Keratinocyte (primary cell): Measurements from ENCODE around the gene NDUFS2. TPM values are rescaled to one million over a fixed set of nuclear protein-coding genes. Genes with fewer than 3 reads are reported as not detected.

Experiments used
- DNase-seq: peaks from one replicate; pipeline ENCODE4 v3.0.0-alpha.2; 2011; ENCODE audit warnings: low read depth, missing footprints, low spot score
- FAIRE-seq: peaks from 2 replicates; lab custom pipeline; 2011; peaks lifted over from hg19 to GRCh38; lab: Jason Lieb, UNC
- H2AFZ ChIP-seq: 2 replicates; pipeline ENCODE4 v1.6.0; 2012; ENCODE audit warnings: low read length, control low read depth, inconsistent platforms; ENCODE audit not compliant: control insufficient read depth
- H3K27ac ChIP-seq: 2 replicates; pipeline ENCODE4 v1.5.1; 2011; ENCODE audit warnings: low read length; ENCODE audit not compliant: control insufficient read depth, insufficient read depth
- H3K27me3 ChIP-seq: 3 replicates; pipeline ENCODE4 v1.6.0; 2011; ENCODE audit warnings: low read length; ENCODE audit not compliant: control insufficient read depth, insufficient read depth; ENCODE audit errors: extremely low read depth
- H3K36me3 ChIP-seq, 2 experiments: 2 replicates in 1 of 2; 3 replicates in 1 of 2; pipeline ENCODE4 v1.5.1; 2011; ENCODE audit warnings: low read length in 2 of 2, mild to moderate bottlenecking in 1 of 2; ENCODE audit not compliant: control insufficient read depth in 2 of 2, insufficient read depth in 2 of 2; ENCODE audit errors: extremely low read depth in 1 of 2
- H3K4me1 ChIP-seq: 3 replicates; pipeline ENCODE4 v1.5.1; 2011; ENCODE audit warnings: low read length; ENCODE audit not compliant: control insufficient read depth, insufficient read depth; ENCODE audit errors: extremely low read depth
- H3K4me2 ChIP-seq: 3 replicates; pipeline ENCODE4 v1.6.0; 2011; ENCODE audit warnings: low read depth, low read length; ENCODE audit not compliant: control insufficient read depth, insufficient read depth; ENCODE audit errors: extremely low read depth
- H3K4me3 ChIP-seq, 3 experiments: fragments of 200-600 bp in 1 of 3; sonication (generic) in 1 of 3; 2 replicates in 2 of 3; 3 replicates in 1 of 3; pipeline ENCODE4 v1.5.1; 2011 to 2016; ENCODE audit warnings: low read length in 3 of 3, mild to moderate bottlenecking in 3 of 3, control low read depth in 2 of 3, inconsistent platforms in 1 of 3, low read depth in 1 of 3, mixed read lengths in 1 of 3, mixed run types in 1 of 3, moderate library complexity in 1 of 3; ENCODE audit not compliant: control insufficient read depth in 2 of 3, insufficient read depth in 2 of 3; ENCODE audit errors: extremely low read depth in 1 of 3
- H3K79me2 ChIP-seq: 2 replicates; pipeline ENCODE4 v1.6.0; 2012; ENCODE audit warnings: low read length; ENCODE audit not compliant: control insufficient read depth, insufficient read depth
- H3K9ac ChIP-seq: 3 replicates; pipeline ENCODE4 v1.6.0; 2011; ENCODE audit warnings: low read length; ENCODE audit not compliant: control insufficient read depth, insufficient read depth; ENCODE audit errors: extremely low read depth
- H3K9me1 ChIP-seq: 3 replicates; pipeline ENCODE4 v1.6.0; 2011; ENCODE audit warnings: low read length; ENCODE audit not compliant: control insufficient read depth, insufficient read depth; ENCODE audit errors: extremely low read depth
- H3K9me3 ChIP-seq: 2 replicates; pipeline ENCODE4 v1.5.1; 2012; ENCODE audit warnings: low read depth, low read length; ENCODE audit not compliant: control insufficient read depth
- H4K20me1 ChIP-seq: 3 replicates; pipeline ENCODE4 v1.6.0; 2011; ENCODE audit warnings: low read length; ENCODE audit not compliant: control insufficient read depth, insufficient read depth; ENCODE audit errors: extremely low read depth
- CTCF ChIP-seq, 3 experiments: IDR thresholded peaks in 1 of 3; conservative IDR thresholded peaks in 1 of 3; optimal IDR thresholded peaks in 1 of 3; 2 replicates in 2 of 3; 3 replicates in 1 of 3; pipeline versions ENCODE3 to v1.5.1; 2011; ENCODE audit warnings: low read length in 3 of 3, mild to moderate bottlenecking in 3 of 3, moderate library complexity in 2 of 3, control low read depth in 1 of 3, inconsistent platforms in 1 of 3; ENCODE audit not compliant: insufficient read depth in 2 of 3; ENCODE audit errors: extremely low read depth in 1 of 3
- EZH2 ChIP-seq: IDR thresholded peaks from one replicate; pipeline ENCODE4 v1.6.1; 2012; ENCODE audit warnings: inconsistent platforms, mild to moderate bottlenecking, low read length, moderate library complexity
- dilution Hi-C: fragments of 300-500 bp; cut with MboI; formaldehyde crosslinking; loops from one replicate; pipeline ENCODE4 v1.7.0; 2020; ENCODE audit warnings: low sequenced_read_pairs; ENCODE audit not compliant: extremely low pct_ligation_motif_present
- polyA plus RNA-seq, 5 experiments: library from polyadenylated mRNA; depleted of rRNA in 3 of 5; stranded (reverse) in 3 of 5; stranded (forward) in 1 of 5; unstranded in 1 of 5; fragments of >200 nt; gene quantifications; 1 replicate in 1 of 5; 2 replicates in 3 of 5; 3 replicates in 1 of 5; pipeline versions ENCODE4 v1.2.1 to v1.2.3, GENCODE V29; 2011 to 2012; ENCODE audit warnings: missing spikeins in 2 of 5, low read depth in 1 of 5, low replicate concordance in 1 of 5

Gene NDUFS2
- polyA plus RNA-seq, 1 donor (not counting 4 experiments of a cell fraction or from before 2014, with no cell fraction given) = 136 TPM

GRCh38 chr1:161214369-161214768 is 12.2 kb downstream of the NDUFS2 start:
- Histone ChIP-seq H3K27me3 (no peaks in the 10 kb centered on the region), H3K79me2 (no peaks in the 10 kb centered on the region), H2AFZ (no peak overlapping the region), H3K36me3 (peaks cover 23 to 25% of the 10 kb centered on the region in 2 experiments), H3K9me1 (no peaks in the 10 kb centered on the region), H3K9me3 (no peaks in the 10 kb centered on the region), H3K27ac (no peak overlapping the region), H4K20me1 (no peaks in the 10 kb centered on the region), H3K9ac (no peak overlapping the region), H3K4me2 (no peak overlapping the region), H3K4me1 (no peaks in the 10 kb centered on the region), H3K4me3 (no peak overlapping the region)
- DNase-seq (no peak), FAIRE-seq (no peak)
- TF ChIP-seq EZH2 = no peak
- TF ChIP-seq CTCF (optimal IDR thresholded peaks at IDR 0.05 in 1 of 3, IDR thresholded peaks at IDR 0.05 in 1 of 3, conservative IDR thresholded peaks at IDR 0.05 in 1 of 3; ENCODE audit: extremely low read depth in 1 of 3, insufficient read depth in 2 of 3, low read length in 3 of 3) = no peak
- dilution Hi-C loops = no loop called here

GRCh38 chr1:161215076-161215475 is 12.9 kb downstream of the NDUFS2 start, which contains the start of gene FCER1G:
TSS of gene FCER1G (plus strand) at chr1:161215295. CDS start at chr1:161215322, 27 bp downstream.
- H3K36me3 ChIP-seq = peaks cover 19 to 21% of the 10 kb centered on the region in 2 experiments

More at GRCh38 chr1:161215076-161215475, 12.9 kb downstream of the NDUFS2 start, which contains the start of gene FCER1G:
- Histone ChIP-seq H3K9ac (no peak within 1 kb of the TSS), H3K79me2 (no peaks in the 10 kb centered on the region), H3K9me1 (no peaks in the 10 kb centered on the region), H3K27me3 (no peaks in the 10 kb centered on the region), H3K4me3 (no peak within 1 kb of the TSS), H3K9me3 (no peaks in the 10 kb centered on the region), H4K20me1 (no peaks in the 10 kb centered on the region), H3K27ac (no peak within 1 kb of the TSS), H3K4me1 (no peaks in the 10 kb centered on the region), H3K4me2 (no peak within 1 kb of the TSS), H2AFZ (no peak within 1 kb of the TSS)
- FAIRE-seq (no peak), DNase-seq (no peak)
- dilution Hi-C loops = no loop called here
- TF ChIP-seq EZH2 (no peak), CTCF (optimal IDR thresholded peaks at IDR 0.05 in 1 of 3, IDR thresholded peaks at IDR 0.05 in 1 of 3, conservative IDR thresholded peaks at IDR 0.05 in 1 of 3; ENCODE audit: extremely low read depth in 1 of 3, insufficient read depth in 2 of 3, low read length in 3 of 3) (no peak)
